ENCODE data around the gene UNC119. TPM values are rescaled to one million over a fixed set of nuclear protein-coding genes. Genes with fewer than 3 reads are reported as not detected.
A peak's percentile ranks its signal among the peaks of the same experiment; 100 is the strongest.

The UNC119 gene
- total RNA-seq, 1 experiment from 2014 or later, result 43.2 TPM

DNA sequence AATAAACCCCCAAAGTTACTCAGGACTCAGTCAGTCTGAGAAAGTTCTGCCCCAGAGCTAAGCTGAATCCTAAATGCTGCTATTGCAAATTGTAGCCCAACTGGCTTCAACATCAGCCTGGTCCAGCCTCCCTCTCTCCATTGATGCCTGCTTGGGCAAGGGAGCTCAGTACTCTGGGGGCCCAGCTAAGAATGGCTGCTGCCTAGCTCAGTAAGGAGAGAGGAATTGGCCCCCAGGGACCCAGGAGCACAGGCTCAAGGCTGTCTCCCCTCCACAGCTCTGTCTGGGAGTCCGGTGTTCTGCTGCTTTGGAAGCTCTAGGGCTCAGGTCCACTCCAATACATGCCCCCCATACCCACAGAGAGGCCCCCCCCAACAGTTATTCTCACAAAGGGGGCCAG, 1.6 kb downstream of the UNC119 start:
- ChIA-PET RAD21 (ENCODE audit: low non-redundant PET in 1 of 2, low total read pairs in 2 of 2, uncharacterized antibody in 2 of 2, unreplicated experiment in 2 of 2) (no interaction called here), CTCF (interaction anchor here (1.0 kb wide), 1 partner anchor 21 kb away, joined by 4 read pairs; the partner anchor contains the start of gene PIGS), POLR2A (interaction anchor here (1.2 kb wide), 1 partner anchor 21 kb away, joined by 3 read pairs; the partner anchor contains the start of gene PIGS)
- no TSS peak for BruUV-seq (replicated peaks)
- H3K27me3 ChIP-seq (ENCODE audit: insufficient read depth, low read length), result no peaks in the 10 kb centered on the region
- peaks cover 13% of the 10 kb centered on the region in 2 experiments; a peak in 3 of 4 replicates for H3K36me3 ChIP-seq (ENCODE audit: control insufficient read depth in 1 of 2, insufficient read depth in 2 of 2, low read length in 2 of 2)
- no peak for DNase-seq (ENCODE audit: low read depth, low spot score)
- H2AFZ ChIP-seq (ENCODE audit: low read depth, low read length, poor library complexity, severe bottlenecking), result no peak overlapping the region
- TF ChIP-seq ELF1 (IDR thresholded peaks at IDR 0.05; ENCODE audit: borderline replicate concordance, low read depth), result no peak
- TF ChIP-seq TCF7L2 (IDR thresholded peaks at IDR 0.05; ENCODE audit: borderline replicate concordance, extremely low read depth, insufficient read depth, insufficient read length), result no peak
- TF ChIP-seq, protein P1, sequence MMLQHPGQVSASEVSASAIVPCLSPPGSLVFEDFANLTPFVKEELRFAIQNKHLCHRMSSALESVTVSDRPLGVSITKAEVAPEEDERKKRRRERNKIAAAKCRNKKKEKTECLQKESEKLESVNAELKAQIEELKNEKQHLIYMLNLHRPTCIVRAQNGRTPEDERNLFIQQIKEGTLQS (IDR thresholded peaks at IDR 0.05), result no peak
- TF ChIP-seq CTCF (IDR thresholded peaks at IDR 0.05 in 2 of 3, conservative IDR thresholded peaks at IDR 0.05 in 1 of 3; ENCODE audit: borderline replicate concordance in 1 of 3, insufficient read depth in 1 of 3, low read depth in 2 of 3, low read length in 2 of 3), result no peak
- TF ChIP-seq CEBPB (IDR thresholded peaks at IDR 0.05; ENCODE audit: low read depth), result no peak
- no peak for TF ChIP-seq JUND (IDR thresholded peaks at IDR 0.05)
- TF ChIP-seq YY1 (IDR thresholded peaks at IDR 0.05; ENCODE audit: extremely low read depth, insufficient replicate concordance, low read depth, low read length), result no peak
- no peak for TF ChIP-seq EZH2 (IDR thresholded peaks at IDR 0.05)
- TF ChIP-seq SRF (IDR thresholded peaks at IDR 0.05; ENCODE audit: low read depth), result no peak
- TF ChIP-seq, protein P2, sequence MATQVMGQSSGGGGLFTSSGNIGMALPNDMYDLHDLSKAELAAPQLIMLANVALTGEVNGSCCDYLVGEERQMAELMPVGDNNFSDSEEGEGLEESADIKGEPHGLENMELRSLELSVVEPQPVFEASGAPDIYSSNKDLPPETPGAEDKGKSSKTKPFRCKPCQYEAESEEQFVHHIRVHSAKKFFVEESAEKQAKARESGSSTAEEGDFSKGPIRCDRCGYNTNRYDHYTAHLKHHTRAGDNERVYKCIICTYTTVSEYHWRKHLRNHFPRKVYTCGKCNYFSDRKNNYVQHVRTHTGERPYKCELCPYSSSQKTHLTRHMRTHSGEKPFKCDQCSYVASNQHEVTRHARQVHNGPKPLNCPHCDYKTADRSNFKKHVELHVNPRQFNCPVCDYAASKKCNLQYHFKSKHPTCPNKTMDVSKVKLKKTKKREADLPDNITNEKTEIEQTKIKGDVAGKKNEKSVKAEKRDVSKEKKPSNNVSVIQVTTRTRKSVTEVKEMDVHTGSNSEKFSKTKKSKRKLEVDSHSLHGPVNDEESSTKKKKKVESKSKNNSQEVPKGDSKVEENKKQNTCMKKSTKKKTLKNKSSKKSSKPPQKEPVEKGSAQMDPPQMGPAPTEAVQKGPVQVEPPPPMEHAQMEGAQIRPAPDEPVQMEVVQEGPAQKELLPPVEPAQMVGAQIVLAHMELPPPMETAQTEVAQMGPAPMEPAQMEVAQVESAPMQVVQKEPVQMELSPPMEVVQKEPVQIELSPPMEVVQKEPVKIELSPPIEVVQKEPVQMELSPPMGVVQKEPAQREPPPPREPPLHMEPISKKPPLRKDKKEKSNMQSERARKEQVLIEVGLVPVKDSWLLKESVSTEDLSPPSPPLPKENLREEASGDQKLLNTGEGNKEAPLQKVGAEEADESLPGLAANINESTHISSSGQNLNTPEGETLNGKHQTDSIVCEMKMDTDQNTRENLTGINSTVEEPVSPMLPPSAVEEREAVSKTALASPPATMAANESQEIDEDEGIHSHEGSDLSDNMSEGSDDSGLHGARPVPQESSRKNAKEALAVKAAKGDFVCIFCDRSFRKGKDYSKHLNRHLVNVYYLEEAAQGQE (IDR thresholded peaks at IDR 0.05; ENCODE audit: low read depth), result no peak
- TF ChIP-seq CBX3 (IDR thresholded peaks at IDR 0.05; ENCODE audit: low read depth), result no peak
- no peak for TF ChIP-seq ZNF274 (IDR thresholded peaks at IDR 0.05; ENCODE audit: low read depth, low read length)
- TF ChIP-seq SIN3A (IDR thresholded peaks at IDR 0.05; ENCODE audit: low read depth), result no peak
- intact Hi-C loops (cut with micrococcal nuclease), result no loop called here
- no peaks in the 10 kb centered on the region for H4K20me1 ChIP-seq (ENCODE audit: insufficient read depth)
- peaks cover 16% of the 10 kb centered on the region; the same call in 1 of the 2 replicates for H3K79me2 ChIP-seq (ENCODE audit: insufficient read depth, low read length)
- peaks cover 2 to 21% of the 10 kb centered on the region in 2 experiments; a peak in 3 of 4 replicates for H3K4me1 ChIP-seq (ENCODE audit: control insufficient read depth in 1 of 2, insufficient read depth in 2 of 2, low read length in 2 of 2)
- H3K4me2 ChIP-seq (ENCODE audit: low read length), result peak overlapping the region; percentile 97
- peak overlapping the region in 1 of 2 experiments; percentile 81; a peak in 2 of 4 replicates for H3K4me3 ChIP-seq (replicated peaks in 1 of 2; ENCODE audit: low read depth in 1 of 2, low read length in 2 of 2)
- no peaks in the 10 kb centered on the region for H3K9me2 ChIP-seq (ENCODE audit: insufficient read depth)
- H3K27ac ChIP-seq (ENCODE audit: low read depth, low read length), result no peak overlapping the region
- ATAC-seq, result no peak
- H3K9ac ChIP-seq (ENCODE audit: low read length), result no peak overlapping the region; the same call in 1 of the 2 replicates
- H3K9me3 ChIP-seq (ENCODE audit: control insufficient read depth in 1 of 2, insufficient read depth in 1 of 2, low read depth in 1 of 2, low read length in 2 of 2), result no peaks in the 10 kb centered on the region

All from HCT116 (cell line).